Activated CD4-positive, alpha-beta T cell treated with anti-CD3 and anti-CD28 coated beads for 24 hours (primary cell): ENCODE data around the gene GGA3.
"Not testable (repeated sequence)": the region's sequence is repeated elsewhere in the genome, so short reads cannot be mapped to it uniquely, and the experiment has no call there.

Experiments
- DNase-seq, 2 donors: peaks; one replicate each; pipeline ENCODE4 v3.0.0-alpha.2; 2020; ENCODE audit warnings: low read depth in 2 of 2

The GGA3 gene

DNA sequence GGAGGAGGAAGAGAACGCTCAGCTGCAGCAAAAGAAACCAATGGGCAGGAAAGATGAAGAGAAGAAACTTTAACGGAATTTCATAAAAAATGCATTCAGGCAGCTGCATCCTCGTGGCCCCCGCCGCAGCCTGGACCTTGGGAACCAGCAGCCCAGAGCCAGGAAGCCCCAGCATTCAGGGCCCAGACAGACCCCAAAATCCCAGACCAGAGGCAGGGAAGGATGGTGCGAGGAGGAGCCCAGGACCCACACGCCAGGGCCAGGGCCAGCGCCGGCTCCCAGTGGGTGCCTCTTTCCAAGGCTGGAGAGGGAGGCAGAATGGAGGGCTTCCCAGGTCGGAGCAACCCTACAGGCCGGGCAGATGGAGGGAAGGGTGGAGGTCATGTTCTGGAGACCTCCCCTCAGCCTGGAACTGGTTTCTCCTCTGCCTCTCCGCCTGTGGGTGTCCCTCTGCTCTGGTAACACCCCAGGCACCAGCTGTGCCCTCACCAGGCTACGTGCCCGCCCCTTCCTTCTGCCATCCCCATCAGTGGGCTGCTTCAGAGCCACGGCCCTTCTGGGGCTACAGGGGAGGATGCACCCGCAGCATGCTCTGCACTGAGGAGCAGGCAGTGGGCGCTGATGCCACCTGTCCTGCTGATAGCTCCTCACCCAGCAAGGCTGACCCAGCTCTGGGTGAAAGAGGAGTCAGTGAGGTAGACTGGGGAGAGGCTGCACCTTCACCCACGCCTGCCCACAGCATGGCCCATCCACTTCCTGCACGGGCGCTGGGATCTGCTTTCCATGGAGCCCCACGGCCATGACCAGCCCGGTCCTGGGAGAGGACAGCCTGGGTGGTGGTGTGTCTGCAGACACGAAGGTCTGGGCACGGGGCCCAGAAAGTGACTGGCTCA is 10.8 kb upstream of the GGA3 start:
- no peak for DNase-seq

GRCh38 chr17:75271233-75271954 is 10.0 kb upstream of the GGA3 start:
- DNase-seq, result peak; percentile 76 to 83

DNA sequence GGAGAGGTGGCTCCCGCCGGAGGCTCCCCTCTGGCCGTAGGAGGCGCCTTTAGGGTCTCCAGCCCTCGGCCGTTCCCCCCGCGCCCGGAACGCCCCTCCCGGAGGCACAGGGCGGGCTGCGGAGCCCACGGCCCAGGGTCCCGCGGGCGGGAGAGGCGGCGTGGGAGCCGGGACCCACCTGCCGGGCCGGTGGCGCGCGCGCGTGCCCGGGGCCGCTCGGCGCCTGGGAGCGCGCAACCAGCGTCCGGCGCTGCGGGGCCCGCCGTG is 9.5 kb upstream of the GGA3 start, which contains the start of gene MIF4GD:
MIF4GD (minus strand) TSS at position 266 of the 267 bp plus-strand sequence. CDS start 1,036 bp downstream, outside the sequence.
- DNase-seq, result no peak

GRCh38 chr17:75270218-75270965 is 9.0 kb upstream of the GGA3 start:
- DNase-seq, result peak; percentile 34 to 43

DNA sequence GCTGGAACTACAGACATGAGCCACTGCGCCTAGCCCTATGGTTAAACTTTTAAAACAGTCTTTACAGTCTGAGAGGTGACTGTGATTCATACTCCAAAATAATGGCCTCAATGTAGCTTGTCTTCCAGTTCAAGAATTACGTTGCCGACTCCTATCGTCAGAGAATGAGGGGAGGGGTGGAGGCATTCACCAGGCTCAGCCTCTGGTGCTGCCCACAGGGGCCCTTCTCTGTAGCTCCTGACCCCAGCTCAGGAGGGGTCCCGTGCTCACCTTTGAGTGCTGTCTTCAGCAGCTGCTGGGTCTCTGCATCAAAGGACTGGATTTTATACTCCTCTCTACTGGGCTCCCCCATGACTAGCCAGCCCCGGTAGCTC is 8.4 kb upstream of the GGA3 start:
- no peak for DNase-seq

DNA sequence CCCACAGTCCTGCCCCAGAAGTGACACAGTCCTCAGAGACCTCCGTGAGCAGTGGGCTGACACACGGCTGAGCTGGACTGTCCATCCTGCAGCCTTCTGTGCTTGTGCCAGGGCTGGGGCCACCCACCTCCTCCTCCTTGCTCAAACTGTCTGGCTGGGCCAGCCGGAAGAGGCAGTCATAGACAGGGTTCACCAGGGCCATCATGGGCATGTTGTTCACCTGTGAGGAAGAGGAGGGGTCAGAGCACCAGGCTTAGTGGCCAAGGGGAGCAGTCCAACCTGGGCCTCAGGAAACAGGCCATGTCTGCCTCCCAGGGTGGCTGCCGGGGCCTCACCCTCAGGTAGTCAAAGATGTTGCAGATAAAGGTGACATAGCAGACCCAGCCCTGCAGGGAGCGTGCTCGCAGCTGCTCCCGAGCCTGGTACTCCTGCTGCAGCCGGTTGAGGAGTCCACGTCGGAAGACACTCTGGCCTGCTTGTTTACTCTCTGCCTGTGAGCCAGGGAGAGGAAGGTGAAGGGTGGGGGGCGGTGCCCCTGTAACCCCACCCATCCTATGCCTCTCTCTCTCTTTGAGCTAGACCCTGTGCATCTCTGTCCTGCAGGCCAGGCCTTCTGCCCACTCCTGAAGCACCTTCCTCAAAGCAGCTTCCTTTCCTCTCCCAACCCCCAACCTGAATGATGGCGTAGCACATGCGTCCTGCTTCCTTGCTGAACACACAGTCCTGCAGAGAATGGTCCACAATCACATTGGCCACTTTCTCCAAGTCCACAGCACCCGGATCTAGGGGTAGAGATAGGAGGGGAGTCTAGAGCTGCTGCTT is 6.2 kb upstream of the GGA3 start:
- no peak for DNase-seq

GRCh38 chr17:75267153-75267410 is 5.7 kb upstream of the GGA3 start:
- DNase-seq, result no peak

DNA sequence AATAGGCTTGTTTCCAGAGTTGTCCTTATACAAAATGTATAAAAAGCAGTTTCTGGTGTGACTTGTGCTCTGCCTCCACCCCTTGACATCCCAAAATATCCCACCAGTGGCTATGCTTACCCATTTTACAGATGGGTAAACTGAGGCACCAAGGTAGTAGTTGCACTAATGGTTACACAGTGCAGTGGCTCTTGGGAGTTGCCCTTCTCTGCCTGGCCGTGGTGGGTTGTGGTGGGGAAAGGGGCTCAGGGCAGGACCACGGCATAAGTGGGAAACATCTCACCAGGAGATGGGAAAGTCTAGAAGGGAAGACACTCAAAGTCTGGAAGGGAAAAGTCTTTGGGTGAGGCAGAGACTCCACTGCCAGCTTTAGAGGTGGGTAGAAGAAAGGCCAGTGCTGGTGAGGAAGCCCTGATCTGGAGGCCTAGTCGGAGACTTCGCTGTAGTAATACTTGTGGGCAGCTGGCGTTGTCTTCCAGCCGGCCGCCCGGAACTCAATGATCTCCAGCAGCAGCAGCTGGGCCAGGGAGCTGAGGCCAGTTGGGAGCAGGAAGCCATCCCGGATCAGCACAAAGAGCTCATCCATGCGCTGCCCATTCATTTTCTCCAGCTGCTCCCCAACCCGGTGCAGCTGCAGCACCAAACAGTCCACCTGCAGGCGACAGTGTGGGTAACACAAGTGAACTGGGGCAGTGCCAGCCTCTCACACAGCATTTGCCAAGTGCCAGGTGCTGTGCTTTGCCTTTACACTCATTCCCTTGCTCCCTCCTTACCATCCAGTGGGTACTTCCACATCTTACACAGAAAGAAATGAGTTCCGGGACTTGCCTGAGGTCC is 5.1 kb upstream of the GGA3 start:
- no peak for DNase-seq

DNA sequence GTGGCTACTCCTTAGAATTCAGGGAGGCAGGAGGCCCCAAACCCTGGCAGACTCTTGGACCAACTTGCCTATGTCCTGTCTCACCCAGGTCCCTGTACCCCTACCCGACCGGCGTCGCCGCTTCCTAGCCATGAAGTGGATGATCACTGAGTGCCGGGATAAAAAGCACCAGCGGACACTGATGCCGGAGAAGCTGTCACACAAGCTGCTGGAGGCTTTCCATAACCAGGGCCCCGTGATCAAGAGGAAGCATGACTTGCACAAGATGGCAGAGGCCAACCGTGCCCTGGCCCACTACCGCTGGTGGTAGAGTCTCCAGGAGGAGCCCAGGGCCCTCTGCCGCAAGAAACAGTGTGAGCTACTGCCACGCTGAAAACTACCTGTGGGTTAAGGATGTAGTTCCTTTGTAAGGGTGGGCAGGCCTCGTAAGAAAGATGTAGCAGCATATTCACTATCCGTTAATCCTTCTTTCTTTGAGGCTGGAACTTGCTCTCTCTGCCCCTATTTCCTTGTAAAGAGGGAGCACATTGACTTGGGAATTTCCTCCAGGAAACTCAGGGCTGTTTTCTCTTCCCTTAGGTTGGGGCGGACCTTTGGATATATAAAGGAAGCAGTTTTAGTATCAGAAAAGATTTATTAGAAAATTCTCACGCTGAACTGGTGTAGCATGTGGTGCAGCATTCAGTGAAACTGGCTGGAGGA is 4.4 kb upstream of the GGA3 start:
- DNase-seq, result no peak

DNA sequence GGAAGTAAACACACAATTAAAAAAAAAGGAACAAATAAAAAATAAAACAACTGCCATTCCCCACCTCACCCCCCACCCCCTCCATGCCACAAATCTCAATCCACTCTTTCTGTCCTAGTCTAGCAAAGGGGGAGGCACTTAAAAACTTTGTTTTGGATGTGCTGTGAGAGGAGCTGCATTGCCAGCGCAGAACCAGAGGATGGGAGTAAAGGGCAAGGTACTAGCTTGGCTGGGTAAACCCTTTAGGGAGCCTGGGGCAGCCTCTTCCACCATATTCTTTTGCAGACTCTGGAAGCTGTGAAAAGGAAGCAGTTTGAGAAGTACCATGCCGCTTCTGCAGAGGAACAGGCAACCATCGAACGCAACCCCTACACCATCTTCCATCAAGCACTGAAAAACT is 1.6 kb upstream of the GGA3 start:
- DNase-seq, result no peak

- no peak for DNase-seq
Observed at GRCh38 chr17:75262112-75262606, 753 bp upstream of the GGA3 start.

- no peak for DNase-seq
Observed at GRCh38 chr17:75260641-75261335, 618 bp downstream of the GGA3 start.

GRCh38 chr17:75257228-75257627 is 4.2 kb downstream of the GGA3 start:
- not testable (repeated sequence) for DNase-seq

DNA sequence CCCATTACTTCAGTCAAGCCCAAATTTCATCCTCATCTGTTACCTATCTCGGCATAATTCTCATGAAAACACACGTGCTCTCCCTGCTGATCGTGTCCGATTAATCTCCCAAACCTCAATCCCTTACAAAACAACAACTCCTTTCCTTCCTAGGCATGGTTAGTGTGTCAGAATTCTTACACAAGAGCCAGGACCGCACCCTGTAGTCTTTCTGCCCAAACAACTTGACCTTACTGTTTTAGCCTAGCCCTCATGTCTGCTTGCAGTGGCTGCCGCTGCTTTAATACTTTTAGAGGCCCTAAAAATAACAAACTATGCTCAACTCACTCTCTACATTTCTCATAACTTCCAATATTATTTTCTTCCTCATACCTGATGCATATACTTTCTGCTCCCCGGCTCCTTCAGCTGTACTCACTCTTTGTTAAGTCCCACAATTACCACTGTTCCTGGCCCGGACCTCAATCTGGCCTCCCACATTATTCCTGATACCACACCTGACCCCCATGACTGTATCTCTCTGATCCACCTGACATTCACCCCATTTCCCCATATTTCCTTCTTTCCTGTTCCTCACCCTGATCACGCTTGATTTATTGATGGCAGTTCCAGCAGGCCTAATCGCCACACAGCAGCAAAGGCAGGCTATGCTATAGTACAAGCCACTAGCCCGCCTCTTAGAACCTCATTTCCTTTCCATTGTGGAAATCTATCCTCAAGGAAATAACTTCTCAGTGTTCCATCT is 5.3 kb downstream of the GGA3 start:
- DNase-seq, result not testable (repeated sequence)

DNA sequence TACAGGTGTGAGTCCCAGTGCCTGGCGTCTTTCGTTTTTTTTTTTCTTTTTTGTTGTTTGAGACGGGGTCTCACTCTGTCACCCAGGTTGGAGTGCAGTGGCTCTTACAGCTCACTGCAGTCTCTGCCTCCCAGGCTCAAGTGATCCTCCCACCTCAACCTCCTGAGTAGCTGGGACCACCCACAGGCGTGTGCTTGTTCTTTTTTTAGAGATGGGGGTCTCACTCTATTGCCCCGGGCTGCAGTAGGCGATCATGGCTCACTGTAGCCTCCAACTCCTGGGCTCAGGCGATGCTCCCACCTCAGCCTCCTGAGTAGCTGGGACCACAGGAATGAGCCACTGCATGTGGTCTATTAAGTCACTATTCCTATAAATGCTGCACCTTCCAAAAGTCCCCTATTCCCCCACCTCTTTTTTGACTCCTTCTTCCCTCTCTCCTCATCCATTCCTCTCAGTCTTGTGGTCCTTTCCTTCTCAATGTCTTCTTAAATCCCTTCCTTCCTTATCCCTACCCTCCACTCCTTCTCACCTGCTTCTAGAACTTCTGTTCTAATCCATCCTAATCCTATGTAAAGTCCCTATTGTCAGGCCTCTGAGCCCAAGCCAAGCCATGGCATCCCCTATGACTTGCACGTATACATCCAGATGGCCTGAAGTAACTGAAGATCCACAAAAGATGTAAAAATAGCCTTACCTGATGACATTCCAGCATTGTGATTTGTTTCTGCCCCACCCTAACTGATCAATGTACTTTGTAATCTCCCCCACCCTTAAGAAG is 9.2 kb downstream of the GGA3 start:
- DNase-seq, result no peak

- peak; percentile 73 to 78 for DNase-seq
Observed at GRCh38 chr17:75250009-75250471, 11.4 kb downstream of the GGA3 start.

DNA sequence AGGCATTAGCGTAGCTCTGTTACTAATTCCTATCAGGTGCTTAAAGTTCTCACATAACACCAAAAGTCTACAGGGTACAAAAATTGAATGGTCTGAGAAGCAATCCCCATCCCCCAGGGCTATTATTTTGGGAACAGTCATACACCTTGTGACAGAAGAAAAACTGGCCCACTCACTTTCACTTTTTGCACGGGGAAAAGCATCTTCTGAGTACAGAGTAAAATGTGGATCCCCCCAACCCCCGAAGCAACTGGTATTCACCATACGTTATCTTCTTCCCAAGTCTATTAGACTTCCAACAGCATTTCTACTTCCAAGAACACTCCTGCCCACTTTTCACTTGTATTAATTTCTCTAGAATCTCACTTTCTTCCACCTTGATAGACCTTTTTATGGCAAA is 11.8 kb downstream of the GGA3 start:
- no peak for DNase-seq

GRCh38 chr17:75246404-75246803 is 15.0 kb downstream of the GGA3 start:
- no peak for DNase-seq
